SK-N-SH treated with all-trans-retinoic acid at 6 μM for 48 hours (cell line): ENCODE measurements around the gene XRCC2.
A peak's percentile ranks its signal among the peaks of the same experiment; 100 is the strongest.

Experiments used
- BACH2 ChIP-seq: fragments of 250-450 bp; sonication (Bioruptor Pico); IDR thresholded peaks from 2 replicates; pipeline ENCODE4 v1.9.0; 2021; ENCODE audit warnings: mild to moderate bottlenecking, borderline replicate concordance
- GLIS3 ChIP-seq: fragments of 250-450 bp; sonication (Bioruptor Pico); IDR thresholded peaks from 2 replicates; pipeline ENCODE4 v1.5.0; 2020; ENCODE audit warnings: mild to moderate bottlenecking, moderate library complexity
- ISL1 ChIP-seq: fragments of 250-450 bp; sonication (Bioruptor Pico); IDR thresholded peaks from 2 replicates; pipeline ENCODE4 v2.1.2; 2022; ENCODE audit warnings: mild to moderate bottlenecking, moderate library complexity
- TCF4 ChIP-seq: fragments of 250-450 bp; sonication (Bioruptor Pico); IDR thresholded peaks from 2 replicates; pipeline ENCODE4 v1.8.0; 2021; ENCODE audit warnings: mild to moderate bottlenecking, moderate library complexity, borderline replicate concordance
- TOX ChIP-seq: fragments of 250-450 bp; sonication (Bioruptor Pico); IDR thresholded peaks from 2 replicates; pipeline ENCODE4 v1.8.0; 2021; ENCODE audit warnings: mild to moderate bottlenecking, moderate library complexity, borderline replicate concordance
- ZFP30 ChIP-seq: fragments of 450-650 bp; formaldehyde crosslinking; IDR thresholded peaks from 2 replicates; pipeline ENCODE4 v1.5.0; 2022; ENCODE audit warnings: mild to moderate bottlenecking, moderate library complexity
- TF ChIP-seq, protein P1 (sequence below): fragments of 250-450 bp; sonication (Bioruptor Pico); IDR thresholded peaks from 2 replicates; pipeline ENCODE4 v1.8.0; 2020; ENCODE audit warnings: mild to moderate bottlenecking, moderate library complexity, borderline replicate concordance
- TF ChIP-seq, protein P2 (sequence below): fragments of 250-450 bp; sonication (Bioruptor Pico); IDR thresholded peaks from 2 replicates; pipeline ENCODE4 v1.5.0; 2020; ENCODE audit warnings: mild to moderate bottlenecking, moderate library complexity
- TF ChIP-seq, protein P3 (sequence below): fragments of 250-450 bp; sonication (Bioruptor Pico); IDR thresholded peaks from 2 replicates; pipeline ENCODE4 v1.5.1; 2020; ENCODE audit warnings: low read depth, mild to moderate bottlenecking, moderate library complexity
- TF ChIP-seq, protein P4 (sequence below): fragments of 250-450 bp; sonication (Bioruptor Pico); IDR thresholded peaks from 2 replicates; pipeline ENCODE4 v1.5.1; 2021; ENCODE audit warnings: mild to moderate bottlenecking, moderate library complexity

DNA sequence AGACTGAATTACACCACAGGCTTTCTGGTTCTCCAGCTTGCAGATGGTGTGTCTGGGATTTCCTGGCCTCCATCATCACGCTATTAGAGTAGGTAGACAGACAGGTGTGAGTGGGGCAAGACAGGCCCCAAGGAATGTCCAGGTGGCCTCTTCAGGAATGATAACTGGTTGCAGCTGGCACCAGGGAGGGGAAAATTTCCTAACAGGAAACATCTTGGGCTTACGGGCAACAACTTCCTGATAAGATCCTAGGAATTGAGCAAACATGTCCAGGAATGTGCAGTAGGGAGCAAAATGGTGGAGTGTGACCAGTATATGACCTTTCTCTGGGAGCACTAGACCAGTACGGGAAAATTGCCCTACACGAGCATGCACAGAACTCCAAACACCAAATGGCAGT, 11.3 kb downstream of the XRCC2 start:
- TF ChIP-seq, protein P1, sequence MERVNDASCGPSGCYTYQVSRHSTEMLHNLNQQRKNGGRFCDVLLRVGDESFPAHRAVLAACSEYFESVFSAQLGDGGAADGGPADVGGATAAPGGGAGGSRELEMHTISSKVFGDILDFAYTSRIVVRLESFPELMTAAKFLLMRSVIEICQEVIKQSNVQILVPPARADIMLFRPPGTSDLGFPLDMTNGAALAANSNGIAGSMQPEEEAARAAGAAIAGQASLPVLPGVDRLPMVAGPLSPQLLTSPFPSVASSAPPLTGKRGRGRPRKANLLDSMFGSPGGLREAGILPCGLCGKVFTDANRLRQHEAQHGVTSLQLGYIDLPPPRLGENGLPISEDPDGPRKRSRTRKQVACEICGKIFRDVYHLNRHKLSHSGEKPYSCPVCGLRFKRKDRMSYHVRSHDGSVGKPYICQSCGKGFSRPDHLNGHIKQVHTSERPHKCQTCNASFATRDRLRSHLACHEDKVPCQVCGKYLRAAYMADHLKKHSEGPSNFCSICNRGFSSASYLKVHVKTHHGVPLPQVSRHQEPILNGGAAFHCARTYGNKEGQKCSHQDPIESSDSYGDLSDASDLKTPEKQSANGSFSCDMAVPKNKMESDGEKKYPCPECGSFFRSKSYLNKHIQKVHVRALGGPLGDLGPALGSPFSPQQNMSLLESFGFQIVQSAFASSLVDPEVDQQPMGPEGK (CRISPR knock-in tag) = no peak
- TF ChIP-seq, protein P2, sequence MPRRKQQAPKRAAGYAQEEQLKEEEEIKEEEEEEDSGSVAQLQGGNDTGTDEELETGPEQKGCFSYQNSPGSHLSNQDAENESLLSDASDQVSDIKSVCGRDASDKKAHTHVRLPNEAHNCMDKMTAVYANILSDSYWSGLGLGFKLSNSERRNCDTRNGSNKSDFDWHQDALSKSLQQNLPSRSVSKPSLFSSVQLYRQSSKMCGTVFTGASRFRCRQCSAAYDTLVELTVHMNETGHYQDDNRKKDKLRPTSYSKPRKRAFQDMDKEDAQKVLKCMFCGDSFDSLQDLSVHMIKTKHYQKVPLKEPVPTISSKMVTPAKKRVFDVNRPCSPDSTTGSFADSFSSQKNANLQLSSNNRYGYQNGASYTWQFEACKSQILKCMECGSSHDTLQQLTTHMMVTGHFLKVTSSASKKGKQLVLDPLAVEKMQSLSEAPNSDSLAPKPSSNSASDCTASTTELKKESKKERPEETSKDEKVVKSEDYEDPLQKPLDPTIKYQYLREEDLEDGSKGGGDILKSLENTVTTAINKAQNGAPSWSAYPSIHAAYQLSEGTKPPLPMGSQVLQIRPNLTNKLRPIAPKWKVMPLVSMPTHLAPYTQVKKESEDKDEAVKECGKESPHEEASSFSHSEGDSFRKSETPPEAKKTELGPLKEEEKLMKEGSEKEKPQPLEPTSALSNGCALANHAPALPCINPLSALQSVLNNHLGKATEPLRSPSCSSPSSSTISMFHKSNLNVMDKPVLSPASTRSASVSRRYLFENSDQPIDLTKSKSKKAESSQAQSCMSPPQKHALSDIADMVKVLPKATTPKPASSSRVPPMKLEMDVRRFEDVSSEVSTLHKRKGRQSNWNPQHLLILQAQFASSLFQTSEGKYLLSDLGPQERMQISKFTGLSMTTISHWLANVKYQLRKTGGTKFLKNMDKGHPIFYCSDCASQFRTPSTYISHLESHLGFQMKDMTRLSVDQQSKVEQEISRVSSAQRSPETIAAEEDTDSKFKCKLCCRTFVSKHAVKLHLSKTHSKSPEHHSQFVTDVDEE (CRISPR knock-in tag) = no peak
- TF ChIP-seq ZFP30 (no peak), TCF4 (CRISPR knock-in tag) (no peak; the same call in 1 of the 2 replicates), TOX (CRISPR knock-in tag) (no peak), GLIS3 (CRISPR knock-in tag) (no peak), ISL1 (CRISPR knock-in tag) (peak; percentile 28; the same call in 1 of the 2 replicates), BACH2 (CRISPR knock-in tag) (no peak)
- TF ChIP-seq, protein P3, sequence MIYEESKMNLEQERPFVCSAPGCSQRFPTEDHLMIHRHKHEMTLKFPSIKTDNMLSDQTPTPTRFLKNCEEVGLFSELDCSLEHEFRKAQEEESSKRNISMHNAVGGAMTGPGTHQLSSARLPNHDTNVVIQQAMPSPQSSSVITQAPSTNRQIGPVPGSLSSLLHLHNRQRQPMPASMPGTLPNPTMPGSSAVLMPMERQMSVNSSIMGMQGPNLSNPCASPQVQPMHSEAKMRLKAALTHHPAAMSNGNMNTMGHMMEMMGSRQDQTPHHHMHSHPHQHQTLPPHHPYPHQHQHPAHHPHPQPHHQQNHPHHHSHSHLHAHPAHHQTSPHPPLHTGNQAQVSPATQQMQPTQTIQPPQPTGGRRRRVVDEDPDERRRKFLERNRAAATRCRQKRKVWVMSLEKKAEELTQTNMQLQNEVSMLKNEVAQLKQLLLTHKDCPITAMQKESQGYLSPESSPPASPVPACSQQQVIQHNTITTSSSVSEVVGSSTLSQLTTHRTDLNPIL = peak; percentile 30; the same call in 1 of the 2 replicates
- TF ChIP-seq, protein P4, sequence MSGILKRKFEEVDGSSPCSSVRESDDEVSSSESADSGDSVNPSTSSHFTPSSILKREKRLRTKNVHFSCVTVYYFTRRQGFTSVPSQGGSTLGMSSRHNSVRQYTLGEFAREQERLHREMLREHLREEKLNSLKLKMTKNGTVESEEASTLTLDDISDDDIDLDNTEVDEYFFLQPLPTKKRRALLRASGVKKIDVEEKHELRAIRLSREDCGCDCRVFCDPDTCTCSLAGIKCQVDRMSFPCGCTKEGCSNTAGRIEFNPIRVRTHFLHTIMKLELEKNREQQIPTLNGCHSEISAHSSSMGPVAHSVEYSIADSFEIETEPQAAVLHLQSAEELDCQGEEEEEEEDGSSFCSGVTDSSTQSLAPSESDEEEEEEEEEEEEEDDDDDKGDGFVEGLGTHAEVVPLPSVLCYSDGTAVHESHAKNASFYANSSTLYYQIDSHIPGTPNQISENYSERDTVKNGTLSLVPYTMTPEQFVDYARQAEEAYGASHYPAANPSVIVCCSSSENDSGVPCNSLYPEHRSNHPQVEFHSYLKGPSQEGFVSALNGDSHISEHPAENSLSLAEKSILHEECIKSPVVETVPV (CRISPR knock-in tag) = no peak
